ENCODE data around the gene GNL1. TPM values are rescaled to one million over a fixed set of nuclear protein-coding genes. Genes with fewer than 3 reads are reported as not detected.

GNL1 gene
- polyA plus RNA-seq, 1 of the 3 experiments (the other 2 are of a cell fraction), result 36.4 TPM

GRCh38 chr6:30515106-30515505 lies 41.2 kb downstream of the GNL1 start:
- CTCF ChIA-PET, result interaction anchor here (1.2 kb wide), 1 partner anchor 31 kb away, joined by 4 read pairs; no protein-coding TSS in a partner anchor
- H3K4me2 ChIP-seq, result no peak overlapping the region
- peaks cover 6% of the 10 kb centered on the region for H3F3A ChIP-seq (replicated peaks; ENCODE audit: insufficient read depth)
- H3K27me3 ChIP-seq (ENCODE audit: insufficient read depth), result no peaks in the 10 kb centered on the region
- H3K9me2 ChIP-seq, result no peaks in the 10 kb centered on the region
- no peaks in the 10 kb centered on the region for H3K79me2 ChIP-seq (ENCODE audit: insufficient read depth)
- H2AFZ ChIP-seq (ENCODE audit: low read depth), result peak overlapping the region; percentile 51; the same call in 1 of the 2 replicates
- no peaks in the 10 kb centered on the region for H4K20me1 ChIP-seq (ENCODE audit: insufficient read depth)
- H3K36me3 ChIP-seq (replicated peaks in 1 of 2; ENCODE audit: control insufficient read depth in 1 of 2, insufficient read depth in 2 of 2, low read length in 1 of 2), result no peaks in the 10 kb centered on the region
- DNase-seq, result no peak
- TF ChIP-seq FOXJ3 (CRISPR knock-in tag; IDR thresholded peaks at IDR 0.05), result no peak
- no peak for TF ChIP-seq RFX5 (IDR thresholded peaks at IDR 0.05; ENCODE audit: low read length)
- TF ChIP-seq TAF1 (IDR thresholded peaks at IDR 0.05; ENCODE audit: borderline replicate concordance, low read depth, low read length), result no peak
- no peak for TF ChIP-seq NRF1 (IDR thresholded peaks at IDR 0.05; ENCODE audit: low read depth, low read length)
- TF ChIP-seq NFIC (IDR thresholded peaks at IDR 0.05; ENCODE audit: borderline replicate concordance), result no peak
- no peak for TF ChIP-seq FOXM1 (IDR thresholded peaks at IDR 0.05; ENCODE audit: low read depth)
- TF ChIP-seq ELF1 (IDR thresholded peaks at IDR 0.05), result no peak
- no peak for TF ChIP-seq CTCF (IDR thresholded peaks at IDR 0.05)
- TF ChIP-seq RXRA (IDR thresholded peaks at IDR 0.05; ENCODE audit: borderline replicate concordance, low read depth), result no peak
- TF ChIP-seq GABPA (IDR thresholded peaks at IDR 0.05; ENCODE audit: low read depth), result no peak
- TF ChIP-seq FOSL2 (IDR thresholded peaks at IDR 0.05; ENCODE audit: borderline replicate concordance, low read depth), result no peak
- TF ChIP-seq SMC3 (IDR thresholded peaks at IDR 0.05; ENCODE audit: low read depth, low read length), result no peak
- TF ChIP-seq EP300 (IDR thresholded peaks at IDR 0.05; ENCODE audit: borderline replicate concordance in 1 of 2, low read depth in 1 of 2, low read length in 1 of 2), result no peak
- WGBS (ENCODE audit: low lambda C conversion rate), result 52% methylated on average over 4 of the region's 4 CpGs
- no peak overlapping the region for H3K9ac ChIP-seq
- POLR2A ChIA-PET, result no interaction called here
- no peak overlapping the region for H3K4me3 ChIP-seq (ENCODE audit: low read depth in 2 of 2, low read length in 1 of 2)
- no peaks in the 10 kb centered on the region for H3K4me1 ChIP-seq (ENCODE audit: control insufficient read depth in 1 of 2, insufficient read depth in 2 of 2, low read depth in 1 of 2, low read length in 1 of 2)
- H3K27ac ChIP-seq (ENCODE audit: low read depth in 2 of 2, low read length in 1 of 2), result no peak overlapping the region
- no peaks in the 10 kb centered on the region for H3K9me3 ChIP-seq

- no peak for DNase-seq
- H2AFZ ChIP-seq (ENCODE audit: low read depth), result no peak overlapping the region
- no peaks in the 10 kb centered on the region for H4K20me1 ChIP-seq (ENCODE audit: insufficient read depth)
- ChIA-PET POLR2A (interaction anchor here (0.6 kb wide), 1 partner anchor 12 kb away, joined by 4 read pairs; no protein-coding TSS in a partner anchor), CTCF (interaction anchor here (0.8 to 2.9 kb wide), 5 partner anchors 11 to 60 kb away, joined by 3 to 18 read pairs (median 3); no protein-coding TSS in a partner anchor)
- no peak overlapping the region for H3K9ac ChIP-seq
- H3K36me3 ChIP-seq (replicated peaks in 1 of 2; ENCODE audit: control insufficient read depth in 1 of 2, insufficient read depth in 2 of 2, low read length in 1 of 2), result no peaks in the 10 kb centered on the region
- no peak overlapping the region for H3K27ac ChIP-seq (ENCODE audit: low read depth in 2 of 2, low read length in 1 of 2)
- TF ChIP-seq RFX5 (IDR thresholded peaks at IDR 0.05; ENCODE audit: low read length) (no peak), TCF12 (IDR thresholded peaks at IDR 0.05) (no peak), ELF1 (IDR thresholded peaks at IDR 0.05) (no peak), FOXJ3 (CRISPR knock-in tag; IDR thresholded peaks at IDR 0.05) (no peak), RXRA (IDR thresholded peaks at IDR 0.05; ENCODE audit: borderline replicate concordance, low read depth) (no peak), RAD21 (IDR thresholded peaks at IDR 0.05; ENCODE audit: low read length) (no peak), MEF2A (IDR thresholded peaks at IDR 0.05; ENCODE audit: borderline replicate concordance, low read depth) (no peak), JUND (IDR thresholded peaks at IDR 0.05) (no peak), MXI1 (IDR thresholded peaks at IDR 0.05; ENCODE audit: low read depth, low read length) (no peak), FOSL2 (IDR thresholded peaks at IDR 0.05; ENCODE audit: borderline replicate concordance, low read depth) (no peak), NFIC (IDR thresholded peaks at IDR 0.05; ENCODE audit: borderline replicate concordance) (no peak), CHD2 (IDR thresholded peaks at IDR 0.05; ENCODE audit: low read length, partially characterized antibody) (no peak), ZBTB33 (IDR thresholded peaks at IDR 0.05; ENCODE audit: borderline replicate concordance, low read depth) (no peak), RCOR1 (IDR thresholded peaks at IDR 0.05; ENCODE audit: low read length) (no peak), POLR2AphosphoS5 (IDR thresholded peaks at IDR 0.05; ENCODE audit: low read depth, low read length) (no peak), EZH2phosphoT487 (IDR thresholded peaks at IDR 0.05; ENCODE audit: borderline replicate concordance, low read depth) (no peak)
- H3K4me2 ChIP-seq, result no peak overlapping the region
- H3K4me1 ChIP-seq (ENCODE audit: control insufficient read depth in 1 of 2, insufficient read depth in 2 of 2, low read depth in 1 of 2, low read length in 1 of 2), result no peaks in the 10 kb centered on the region
- no peaks in the 10 kb centered on the region for H3K9me3 ChIP-seq
- no peaks in the 10 kb centered on the region for H3K27me3 ChIP-seq (ENCODE audit: insufficient read depth)
- H3F3A ChIP-seq (replicated peaks; ENCODE audit: insufficient read depth), result peaks cover 6% of the 10 kb centered on the region
- 69% methylated on average over 2 of the region's 2 CpGs for WGBS (ENCODE audit: low lambda C conversion rate)
- no peaks in the 10 kb centered on the region for H3K79me2 ChIP-seq (ENCODE audit: insufficient read depth)
- no peak overlapping the region for H3K4me3 ChIP-seq (ENCODE audit: low read depth in 2 of 2, low read length in 1 of 2)
- H3K9me2 ChIP-seq, result no peaks in the 10 kb centered on the region
Observed at GRCh38 chr6:30513451-30513850, 42.8 kb downstream of the GNL1 start.

Data from SK-N-SH (cell line).